Skeletal muscle cell (primary cell): ENCODE results near the gene MLLT3.

Experiments used
- DNase-seq: peaks from one replicate; pipeline ENCODE4 v3.0.0-alpha.2; 2010; ENCODE audit warnings: low read depth
- H3K4me3 ChIP-seq: 2 replicates; pipeline ENCODE4 v1.5.1; 2011; ENCODE audit warnings: low read depth, mild to moderate bottlenecking, control low read depth, low read length, moderate library complexity

MLLT3 gene

DNA sequence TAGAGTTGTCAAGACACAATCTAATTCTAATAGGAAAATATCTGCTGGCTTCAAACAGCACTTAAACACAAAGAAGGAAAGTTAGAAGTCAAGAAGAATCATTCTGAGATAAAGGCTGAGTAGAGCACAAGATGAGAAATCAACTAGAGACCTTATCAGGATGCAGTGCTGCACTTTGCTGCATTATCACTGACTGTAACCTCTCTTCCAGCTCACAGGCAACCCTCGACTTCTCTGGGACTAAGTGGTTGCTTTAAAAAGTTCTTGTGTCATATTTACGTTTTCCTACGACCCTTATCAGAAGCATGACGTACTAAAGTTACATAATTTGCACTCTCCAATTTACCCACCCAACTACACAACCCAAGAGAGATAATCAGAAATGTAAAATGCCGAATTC, 176.1 kb downstream of the MLLT3 start:
- no peak overlapping the region for H3K4me3 ChIP-seq
- no peak for DNase-seq

- no peak overlapping the region for H3K4me3 ChIP-seq
- DNase-seq: peak; percentile 15
These were observed 179.6 kb downstream of the MLLT3 start for GRCh38 chr9:20442461-20443319.

GRCh38 chr9:20441711-20442423, 180.4 kb downstream of the MLLT3 start:
- H3K4me3 ChIP-seq: no peak overlapping the region
- no peak for DNase-seq

- DNase-seq: no peak
- no peak overlapping the region for H3K4me3 ChIP-seq
These were observed 181.1 kb downstream of the MLLT3 start for GRCh38 chr9:20441166-20441565.

DNA sequence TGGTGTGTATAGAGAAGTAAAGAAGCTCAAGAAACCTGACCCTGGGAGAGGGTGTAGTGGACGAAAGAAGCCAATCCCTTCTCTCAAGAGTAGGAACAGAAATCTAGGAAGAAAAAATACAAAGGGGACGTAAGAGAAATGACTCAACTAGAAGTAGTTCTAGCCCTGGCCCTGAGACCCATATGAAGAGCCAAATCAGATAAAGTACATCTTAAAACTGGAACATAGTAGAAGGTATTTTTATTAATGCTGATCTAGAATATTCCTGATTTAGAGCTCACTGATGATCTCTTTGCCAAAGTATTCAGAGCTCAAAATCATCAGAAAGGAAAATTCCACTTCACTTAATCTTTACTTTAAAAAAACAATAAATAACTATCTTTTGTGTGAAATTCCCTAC, 184.8 kb downstream of the MLLT3 start:
- no peak for DNase-seq
- H3K4me3 ChIP-seq: no peak overlapping the region

- DNase-seq: no peak
- H3K4me3 ChIP-seq: no peak overlapping the region
These were observed 185.7 kb downstream of the MLLT3 start for GRCh38 chr9:20436476-20437195.

DNA sequence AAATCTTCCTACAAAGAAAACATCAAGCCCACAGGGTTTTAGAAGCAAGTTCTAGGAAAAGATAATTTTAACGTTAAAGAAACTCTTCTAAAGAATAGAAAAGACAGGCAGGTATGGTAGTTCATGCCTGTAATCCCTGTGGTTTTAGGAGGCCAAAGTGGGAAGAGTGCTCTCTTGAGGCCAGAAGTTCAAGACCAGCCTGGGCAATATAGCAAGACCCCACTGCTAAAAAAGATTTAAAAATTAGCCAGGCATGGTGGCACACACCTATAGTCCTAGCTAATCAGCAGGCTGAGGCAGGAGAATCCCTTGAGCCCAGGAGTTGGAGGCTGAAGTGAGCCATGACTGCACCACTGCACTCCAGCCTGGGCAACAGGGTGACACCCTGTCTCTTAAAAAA, 193.3 kb downstream of the MLLT3 start:
- no peak for DNase-seq
- no peak overlapping the region for H3K4me3 ChIP-seq

DNA sequence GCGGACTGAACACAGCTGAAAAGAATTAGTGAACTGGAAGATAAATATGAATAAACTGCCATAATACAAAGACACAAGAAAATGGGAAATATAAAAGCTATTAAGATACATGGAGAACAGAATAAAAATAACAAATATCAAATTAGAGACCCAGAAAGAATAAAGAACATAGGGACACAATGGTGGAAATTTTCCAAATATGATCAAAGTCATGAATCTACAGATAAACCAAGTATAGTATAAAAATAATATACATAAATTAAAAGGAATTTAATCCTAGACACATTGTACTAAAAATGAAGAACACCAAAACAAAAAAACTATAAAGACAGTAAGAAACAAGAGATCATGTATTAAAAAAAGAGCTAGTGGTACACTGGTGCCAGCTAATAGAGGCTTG, 194.9 kb downstream of the MLLT3 start:
- no peak overlapping the region for H3K4me3 ChIP-seq
- no peak for DNase-seq

GRCh38 chr9:20426019-20426418, 196.3 kb downstream of the MLLT3 start:
- no peak overlapping the region for H3K4me3 ChIP-seq
- DNase-seq: no peak

- DNase-seq: no peak
- H3K4me3 ChIP-seq: no peak overlapping the region
These were observed 202.8 kb downstream of the MLLT3 start for GRCh38 chr9:20419533-20419932.

GRCh38 chr9:20418485-20418884, 203.8 kb downstream of the MLLT3 start:
- DNase-seq: no peak
- H3K4me3 ChIP-seq: no peak overlapping the region

- H3K4me3 ChIP-seq: no peak overlapping the region
- no peak for DNase-seq
These were observed 204.8 kb downstream of the MLLT3 start for GRCh38 chr9:20417373-20418080.

DNA sequence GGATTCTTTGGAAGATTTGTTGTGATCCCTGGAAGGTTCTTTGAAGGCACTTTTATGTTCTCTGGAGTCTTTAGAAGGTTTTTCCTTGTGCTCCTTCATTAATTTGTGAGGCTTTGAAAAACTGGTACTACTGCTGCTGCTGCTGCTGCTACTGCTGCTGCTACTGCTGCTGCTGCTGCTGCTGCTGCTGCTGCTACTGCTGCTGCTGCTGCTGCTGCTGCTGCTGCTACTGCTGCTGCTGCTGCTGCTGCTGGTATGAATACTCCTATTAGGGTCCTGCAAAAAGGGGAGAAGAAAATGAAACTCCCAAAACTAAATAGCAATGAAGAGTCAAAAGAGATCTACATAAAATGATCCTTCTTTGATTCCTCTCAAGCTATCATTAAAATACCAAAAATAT, 208.1 kb downstream of the MLLT3 start:
- H3K4me3 ChIP-seq: no peak overlapping the region
- no peak for DNase-seq

- no peak for DNase-seq
- no peak overlapping the region for H3K4me3 ChIP-seq
These were observed 212.8 kb downstream of the MLLT3 start for GRCh38 chr9:20409321-20410092.

DNA sequence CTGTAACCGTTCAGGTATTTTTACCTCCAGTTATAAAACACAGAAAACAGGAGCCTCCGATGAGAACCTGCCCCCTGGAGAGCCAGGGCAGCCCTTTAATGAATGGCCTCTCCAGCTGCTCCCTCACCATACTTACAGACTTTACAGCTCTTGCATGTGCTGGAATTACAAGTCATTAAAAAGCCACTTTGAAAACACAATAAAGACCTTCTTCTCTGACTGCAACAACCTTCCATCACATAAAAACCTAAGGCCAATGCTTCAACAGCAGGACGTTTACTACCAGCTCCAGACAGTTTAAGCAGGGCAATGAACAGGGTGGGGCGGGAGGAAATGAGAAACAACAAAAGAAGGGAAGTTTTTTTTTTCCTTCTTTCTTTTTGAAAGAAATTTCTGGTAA, 213.8 kb downstream of the MLLT3 start:
- no peak for DNase-seq
- H3K4me3 ChIP-seq: no peak overlapping the region

GRCh38 chr9:20407013-20407412, 215.3 kb downstream of the MLLT3 start:
- no peak overlapping the region for H3K4me3 ChIP-seq
- DNase-seq: no peak

DNA sequence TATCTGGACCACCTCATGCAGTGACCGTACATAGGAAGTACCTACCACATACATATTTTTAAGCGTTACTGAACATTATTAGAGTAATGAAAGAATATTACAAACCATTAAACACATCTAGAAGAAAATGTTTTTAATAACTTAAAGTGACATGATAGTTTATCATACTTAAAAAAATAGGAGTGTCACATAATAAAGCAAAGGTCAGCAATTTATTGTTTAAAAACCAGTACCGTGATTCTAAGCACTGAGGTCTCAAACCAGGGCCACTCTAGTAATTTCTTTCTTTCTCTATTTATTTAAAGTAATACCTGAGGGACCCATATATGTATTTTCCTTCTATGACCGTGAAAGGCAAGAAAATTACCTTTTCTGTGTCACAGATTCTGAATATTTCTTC, 216.0 kb downstream of the MLLT3 start:
- H3K4me3 ChIP-seq: no peak overlapping the region
- no peak for DNase-seq

DNA sequence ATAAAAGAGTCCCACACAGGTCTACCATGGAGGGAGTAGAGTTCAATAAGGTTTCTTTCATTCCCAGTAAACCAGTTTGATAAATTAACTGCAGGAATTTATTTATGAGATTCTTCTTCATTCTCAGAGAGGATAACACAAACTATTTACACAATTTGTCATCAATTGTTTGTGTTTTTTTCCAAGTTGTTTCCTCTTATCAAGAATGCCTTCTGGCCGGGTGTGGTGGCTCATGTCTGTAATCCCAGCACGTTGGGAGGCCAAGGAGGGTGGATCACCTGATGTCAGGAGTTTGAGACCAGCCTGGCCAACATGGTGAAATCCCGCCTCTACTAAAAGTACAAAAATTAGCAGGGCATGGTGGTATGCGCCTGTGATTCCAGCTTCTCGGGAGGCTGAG, 216.7 kb downstream of the MLLT3 start:
- H3K4me3 ChIP-seq: no peak overlapping the region
- DNase-seq: no peak

GRCh38 chr9:20405078-20405477, 217.2 kb downstream of the MLLT3 start:
- no peak overlapping the region for H3K4me3 ChIP-seq
- DNase-seq: no peak
